Thyroid gland (tissue), 4 donors: ENCODE data around the gene ZAP70. TPM values are rescaled to one million over a fixed set of nuclear protein-coding genes. Genes with fewer than 3 reads are reported as not detected.
"Not testable (repeated sequence)": the region's sequence is repeated elsewhere in the genome, so short reads cannot be mapped to it uniquely, and the experiment has no call there.

Experiments used
- DNase-seq, 2 donors: peaks; one replicate each; pipeline ENCODE4 v3.0.0-alpha.2; 2019
- H3K27ac ChIP-seq, 3 donors: fragments of 200-600 bp; sonication (generic); 1 replicate in 2 of 3; 2 replicates in 1 of 3; pipeline ENCODE4 v1.5.1; 2016 to 2019; ENCODE audit warnings: mild to moderate bottlenecking in 1 of 3, moderate library complexity in 1 of 3
- H3K27me3 ChIP-seq: fragments of 200-600 bp; sonication (generic); one replicate; pipeline ENCODE4 v1.5.1; 2019
- H3K36me3 ChIP-seq, 2 donors: fragments of 200-600 bp; sonication (generic); one replicate each; pipeline ENCODE4 v1.5.1; 2016 to 2019
- H3K4me1 ChIP-seq, 2 donors: fragments of 200-600 bp; sonication (generic); one replicate each; pipeline ENCODE4 v1.5.1; 2017 to 2019
- H3K4me3 ChIP-seq, 3 donors: fragments of 200-600 bp; sonication (generic); replicated peaks in 1 of 3; 1 replicate in 2 of 3; 2 replicates in 1 of 3; pipeline ENCODE4 v1.5.1; 2016; ENCODE audit warnings: mild to moderate bottlenecking in 1 of 3
- H3K9me3 ChIP-seq: fragments of 200-600 bp; sonication (generic); one replicate; pipeline ENCODE4 v1.5.1; 2017
- CTCF ChIP-seq, 6 experiments: fragments of 200-600 bp in 3 of 6; fragments of 450-650 bp in 3 of 6; sonication (generic) in 3 of 6; IDR thresholded peaks; one replicate each; pipeline ENCODE4 v1.5.1; 2016 to 2019; ENCODE audit warnings: antibody characterized with exemption in 6 of 6, mild to moderate bottlenecking in 2 of 6, inconsistent platforms in 1 of 6, moderate library complexity in 1 of 6
- POLR2A ChIP-seq, 2 donors: fragments of 450-650 bp; IDR thresholded peaks; one replicate each; pipeline ENCODE4 v1.6.1; 2017; ENCODE audit warnings: antibody characterized with exemption in 2 of 2, mild to moderate bottlenecking in 2 of 2, moderate library complexity in 1 of 2
- WGBS, 2 donors: methylation state at CpG; one replicate each; pipeline ENCODE4 v1.1.5; 2017; 5-methylcytosine and 5-hydroxymethylcytosine counted together
- intact Hi-C: fragments of 100-400 bp; cut with DNase I; formaldehyde crosslinking; loops from one replicate; pipeline ENCODE4 v1.15.1; 2023
- total RNA-seq, 4 donors: library from RNA; depleted of rRNA; stranded (reverse); fragments of >200 nt; gene quantifications; one replicate each; pipeline ENCODE4 v1.2.3, GENCODE V29; 2016

Gene ZAP70
- total RNA-seq, 4 donors from 2014 or later: 4.0 to 7.6 (median 4.4) TPM

GRCh38 chr2:97675430-97676113 is 37.8 kb upstream of the ZAP70 start:
- intact Hi-C loops: no loop called here
- H3K9me3 ChIP-seq: no peaks in the 10 kb centered on the region
- H3K36me3 ChIP-seq: no peaks in the 10 kb centered on the region
- WGBS, 2 donors: 71 to 75% methylated on average over 5 of the region's 5 CpGs
- no peak overlapping the region for H3K27ac ChIP-seq
- TF ChIP-seq CTCF (IDR thresholded peaks at IDR 0.05) (no peak), POLR2A (IDR thresholded peaks at IDR 0.05) (no peak)
- no peak for DNase-seq
- no peak overlapping the region for H3K4me3 ChIP-seq
- H3K27me3 ChIP-seq: no peaks in the 10 kb centered on the region
- H3K4me1 ChIP-seq: no peaks in the 10 kb centered on the region

- DNase-seq: no peak
- TF ChIP-seq CTCF (IDR thresholded peaks at IDR 0.05) (no peak), POLR2A (IDR thresholded peaks at IDR 0.05) (no peak)
- Histone ChIP-seq H3K9me3 (no peaks in the 10 kb centered on the region), H3K36me3 (no peaks in the 10 kb centered on the region), H3K27ac (no peak overlapping the region), H3K4me3 (no peak overlapping the region), H3K4me1 (no peaks in the 10 kb centered on the region), H3K27me3 (no peaks in the 10 kb centered on the region)
- 83 to 94% methylated on average over 1 of the region's 1 CpG for WGBS, 2 donors
- intact Hi-C loops: no loop called here
Measured at GRCh38 chr2:97676620-97677019, 36.8 kb upstream of the ZAP70 start.

- Histone ChIP-seq H3K27ac (no peak overlapping the region), H3K36me3 (no peaks in the 10 kb centered on the region), H3K9me3 (no peaks in the 10 kb centered on the region), H3K4me1 (no peaks in the 10 kb centered on the region), H3K4me3 (no peak overlapping the region), H3K27me3 (no peaks in the 10 kb centered on the region)
- no peak for DNase-seq
- 79 to 82% methylated on average over 2 of the region's 2 CpGs for WGBS, 2 donors
- TF ChIP-seq POLR2A (IDR thresholded peaks at IDR 0.05) (no peak), CTCF (IDR thresholded peaks at IDR 0.05) (no peak)
- intact Hi-C loops: no loop called here
Measured at GRCh38 chr2:97677480-97677879, 35.9 kb upstream of the ZAP70 start.

GRCh38 chr2:97678298-97678697 is 35.1 kb upstream of the ZAP70 start:
- H3K27ac ChIP-seq: no peak overlapping the region
- intact Hi-C loops: no loop called here
- DNase-seq: no peak
- no peak overlapping the region for H3K4me3 ChIP-seq
- H3K27me3 ChIP-seq: no peaks in the 10 kb centered on the region
- no peaks in the 10 kb centered on the region for H3K36me3 ChIP-seq
- H3K4me1 ChIP-seq: no peaks in the 10 kb centered on the region
- no peak for TF ChIP-seq POLR2A (IDR thresholded peaks at IDR 0.05)
- no peak for TF ChIP-seq CTCF (IDR thresholded peaks at IDR 0.05)
- WGBS, 2 donors: 94 to 97% methylated on average over 1 of the region's 1 CpG
- H3K9me3 ChIP-seq: no peaks in the 10 kb centered on the region

- H3K4me1 ChIP-seq, H3K27ac ChIP-seq, H3K36me3 ChIP-seq, H3K27me3 ChIP-seq, DNase-seq, H3K9me3 ChIP-seq, intact Hi-C loops, H3K4me3 ChIP-seq: not testable (repeated sequence)
- 90 to 95% methylated on average over 2 of the region's 3 CpGs for WGBS, 2 donors
Measured at GRCh38 chr2:97687235-97687634, 26.1 kb upstream of the ZAP70 start.
